HCT116 (cell line): ENCODE data around the gene SPOCD1.

Experiments used
- CBX3 ChIP-seq: IDR thresholded peaks from 2 replicates; pipeline ENCODE4 v1.6.1; 2012; ENCODE audit warnings: low read depth
- EZH2 ChIP-seq: fragments of 200-600 bp; sonication (generic); IDR thresholded peaks from 2 replicates; pipeline ENCODE4 v1.6.1; 2017; ENCODE audit warnings: antibody characterized with exemption, mixed run types
- JUND ChIP-seq: IDR thresholded peaks from 2 replicates; pipeline ENCODE4 v1.6.1; 2012
- POLR2A ChIP-seq: IDR thresholded peaks from 2 replicates; pipeline ENCODE4 v1.7.0; 2011; ENCODE audit warnings: borderline replicate concordance; ENCODE audit not compliant: insufficient read depth, insufficient read length; ENCODE audit errors: extremely low read depth
- POLR2AphosphoS5 ChIP-seq: IDR thresholded peaks from 2 replicates; pipeline ENCODE4 v1.6.1; 2011; ENCODE audit warnings: mild to moderate bottlenecking, low read depth, low read length, moderate library complexity
- RAD21 ChIP-seq: IDR thresholded peaks from 2 replicates; pipeline ENCODE4 v1.6.1; 2012; ENCODE audit warnings: low read depth, mild to moderate bottlenecking
- TF ChIP-seq, protein P1 (sequence below), 3 experiments: fragments of 200-600 bp in 1 of 3; sonication (generic) in 1 of 3; IDR thresholded peaks in 2 of 3; conservative IDR thresholded peaks in 1 of 3; 2 replicates each; pipeline ENCODE4 v1.5.1; 2012 to 2017; ENCODE audit warnings: low read depth in 2 of 3, low read length in 2 of 3, antibody characterized with exemption in 1 of 3, borderline replicate concordance in 1 of 3, control low read depth in 1 of 3, mild to moderate bottlenecking in 1 of 3, mixed read lengths in 1 of 3, mixed run types in 1 of 3, moderate library complexity in 1 of 3; ENCODE audit not compliant: insufficient read depth in 1 of 3

DNA sequence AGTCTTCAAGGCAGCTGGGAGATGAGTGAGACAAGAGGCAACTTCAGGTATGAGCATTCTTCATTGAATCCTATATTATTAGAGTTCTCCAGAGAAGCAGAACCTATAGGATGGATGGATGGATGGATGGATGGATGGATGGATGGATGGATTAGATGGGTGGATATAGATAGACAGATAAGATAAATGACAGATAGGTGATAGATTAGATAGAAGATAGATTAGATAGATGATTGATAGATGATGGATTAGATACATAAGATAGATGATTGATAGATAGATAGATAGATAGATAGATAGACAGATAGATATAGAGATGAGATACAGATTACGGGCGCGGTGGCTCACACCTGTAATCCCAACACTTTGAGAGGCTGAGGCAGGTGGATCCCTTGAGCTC, 43.2 kb upstream of the SPOCD1 start:
- TF ChIP-seq, protein P1, sequence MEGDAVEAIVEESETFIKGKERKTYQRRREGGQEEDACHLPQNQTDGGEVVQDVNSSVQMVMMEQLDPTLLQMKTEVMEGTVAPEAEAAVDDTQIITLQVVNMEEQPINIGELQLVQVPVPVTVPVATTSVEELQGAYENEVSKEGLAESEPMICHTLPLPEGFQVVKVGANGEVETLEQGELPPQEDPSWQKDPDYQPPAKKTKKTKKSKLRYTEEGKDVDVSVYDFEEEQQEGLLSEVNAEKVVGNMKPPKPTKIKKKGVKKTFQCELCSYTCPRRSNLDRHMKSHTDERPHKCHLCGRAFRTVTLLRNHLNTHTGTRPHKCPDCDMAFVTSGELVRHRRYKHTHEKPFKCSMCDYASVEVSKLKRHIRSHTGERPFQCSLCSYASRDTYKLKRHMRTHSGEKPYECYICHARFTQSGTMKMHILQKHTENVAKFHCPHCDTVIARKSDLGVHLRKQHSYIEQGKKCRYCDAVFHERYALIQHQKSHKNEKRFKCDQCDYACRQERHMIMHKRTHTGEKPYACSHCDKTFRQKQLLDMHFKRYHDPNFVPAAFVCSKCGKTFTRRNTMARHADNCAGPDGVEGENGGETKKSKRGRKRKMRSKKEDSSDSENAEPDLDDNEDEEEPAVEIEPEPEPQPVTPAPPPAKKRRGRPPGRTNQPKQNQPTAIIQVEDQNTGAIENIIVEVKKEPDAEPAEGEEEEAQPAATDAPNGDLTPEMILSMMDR (IDR thresholded peaks at IDR 0.05 in 2 of 3, conservative IDR thresholded peaks at IDR 0.05 in 1 of 3; ENCODE audit: borderline replicate concordance in 1 of 3, insufficient read depth in 1 of 3, low read depth in 2 of 3, low read length in 2 of 3), result no peak
- TF ChIP-seq RAD21 (no peak), POLR2A (no peak), EZH2 (no peak), POLR2AphosphoS5 (no peak), JUND (no peak), CBX3 (no peak)
